HG03135 (cell line): ENCODE data around the gene LGR6.

Experiments
- ATAC-seq: cut with Tn5 transposase; IDR thresholded peaks from one replicate; pipeline ENCODE4 v1.9.1; 2021; ENCODE audit warnings: mild to moderate bottlenecking, moderate library complexity; ENCODE audit not compliant: unreplicated experiment

The LGR6 gene

GRCh38 chr1:202281316-202282024 lies 87.9 kb downstream of the LGR6 start:
- no peak for ATAC-seq

- ATAC-seq, result no peak
These were observed 88.4 kb downstream of the LGR6 start for GRCh38 chr1:202282025-202282371.

- ATAC-seq, result no peak
These were observed 89.1 kb downstream of the LGR6 start for GRCh38 chr1:202282596-202283283.

- no peak for ATAC-seq
These were observed 89.8 kb downstream of the LGR6 start for GRCh38 chr1:202283379-202283844.

- ATAC-seq, result no peak
These were observed 90.4 kb downstream of the LGR6 start for GRCh38 chr1:202283991-202284390.

GRCh38 chr1:202285908-202286307 lies 92.3 kb downstream of the LGR6 start:
- no peak for ATAC-seq

- ATAC-seq, result no peak
These were observed 93.1 kb downstream of the LGR6 start for GRCh38 chr1:202286622-202287097.

- ATAC-seq, result no peak
These were observed 93.6 kb downstream of the LGR6 start for GRCh38 chr1:202287196-202287595.

GRCh38 chr1:202288177-202288576 lies 94.6 kb downstream of the LGR6 start:
- ATAC-seq, result no peak

- no peak for ATAC-seq
These were observed 95.4 kb downstream of the LGR6 start for GRCh38 chr1:202289009-202289408.

GRCh38 chr1:202291001-202291400 lies 97.4 kb downstream of the LGR6 start:
- no peak for ATAC-seq

- no peak for ATAC-seq
These were observed 98.5 kb downstream of the LGR6 start for GRCh38 chr1:202291961-202292712.

- no peak for ATAC-seq
These were observed 99.2 kb downstream of the LGR6 start for GRCh38 chr1:202292773-202293172.

GRCh38 chr1:202293569-202293968 lies 100.0 kb downstream of the LGR6 start:
- ATAC-seq, result no peak

GRCh38 chr1:202302166-202302565 lies 108.6 kb downstream of the LGR6 start:
- ATAC-seq, result no peak

- no peak for ATAC-seq
These were observed 110.8 kb downstream of the LGR6 start for GRCh38 chr1:202304375-202304774.

- ATAC-seq, result no peak
These were observed 111.6 kb downstream of the LGR6 start for GRCh38 chr1:202305168-202305567.

GRCh38 chr1:202306535-202307345 lies 113.1 kb downstream of the LGR6 start:
- ATAC-seq, result no peak

- no peak for ATAC-seq
These were observed 116.6 kb downstream of the LGR6 start for GRCh38 chr1:202310071-202310725.

- no peak for ATAC-seq
These were observed 117.1 kb downstream of the LGR6 start for GRCh38 chr1:202310746-202311145.
